H9 (cell line): ENCODE results near the gene TSPEAR. TPM values are rescaled to one million over a fixed set of nuclear protein-coding genes. Genes with fewer than 3 reads are reported as not detected.

ENCODE experiments used
- DNase-seq: peaks from one replicate; pipeline ENCODE4 v3.0.0-alpha.2; 2017
- H2AFZ ChIP-seq: one replicate; pipeline ENCODE4 v1.6.1; 2013; ENCODE audit warnings: mild to moderate bottlenecking, low read length, control low read depth, moderate library complexity
- H2AK5ac ChIP-seq: 2 replicates; pipeline ENCODE4 v1.6.1; 2013; ENCODE audit warnings: low read length, control low read depth, mixed read lengths; ENCODE audit not compliant: insufficient read length
- H2BK120ac ChIP-seq: one replicate; pipeline ENCODE4 v1.6.1; 2013; ENCODE audit warnings: low read depth, mild to moderate bottlenecking, low read length, control low read depth, inconsistent platforms; ENCODE audit not compliant: poor library complexity, severe bottlenecking
- H2BK12ac ChIP-seq: 2 replicates; pipeline ENCODE4 v1.6.1; 2013; ENCODE audit warnings: low read length, control low read depth, mixed read lengths, low read depth; ENCODE audit not compliant: insufficient read length
- H2BK15ac ChIP-seq: 2 replicates; pipeline ENCODE4 v1.6.1; 2013; ENCODE audit warnings: low read depth, low read length, control low read depth
- H2BK20ac ChIP-seq: one replicate; pipeline ENCODE4 v1.6.1; 2013; ENCODE audit warnings: low read depth, mild to moderate bottlenecking, low read length, control low read depth, inconsistent platforms; ENCODE audit not compliant: poor library complexity, severe bottlenecking
- H2BK5ac ChIP-seq: 2 replicates; pipeline ENCODE4 v1.6.1; 2013; ENCODE audit warnings: low read length, control low read depth, mixed read lengths; ENCODE audit not compliant: insufficient read length
- H3K14ac ChIP-seq: 2 replicates; pipeline ENCODE4 v1.6.1; 2013; ENCODE audit warnings: low read length, control low read depth; ENCODE audit not compliant: insufficient read depth
- H3K18ac ChIP-seq: 2 replicates; pipeline ENCODE4 v1.6.1; 2013; ENCODE audit warnings: low read depth, mild to moderate bottlenecking, mixed read lengths, low read length, control low read depth; ENCODE audit not compliant: insufficient read length
- H3K23ac ChIP-seq: 2 replicates; pipeline ENCODE4 v1.6.1; 2013; ENCODE audit warnings: low read length, control low read depth, mixed read lengths, low read depth; ENCODE audit not compliant: insufficient read length
- H3K23me2 ChIP-seq: 2 replicates; pipeline ENCODE4 v1.6.1; 2013; ENCODE audit warnings: low read depth, mild to moderate bottlenecking, mixed read lengths, low read length, control low read depth; ENCODE audit not compliant: insufficient read length, poor library complexity, severe bottlenecking
- H3K27ac ChIP-seq: 2 replicates; pipeline ENCODE4 v1.5.1; 2013; ENCODE audit warnings: low read length, control low read depth, mixed read lengths, low read depth; ENCODE audit not compliant: insufficient read length
- H3K27me3 ChIP-seq: 2 replicates; pipeline ENCODE4 v1.6.1; 2013; ENCODE audit warnings: low read length, control low read depth, inconsistent platforms; ENCODE audit not compliant: insufficient read depth
- H3K4ac ChIP-seq: 2 replicates; pipeline ENCODE4 v1.6.1; 2013; ENCODE audit warnings: low read depth, mild to moderate bottlenecking, control low read depth, inconsistent platforms, low read length, moderate library complexity
- H3K4me1 ChIP-seq: 2 replicates; pipeline ENCODE4 v1.6.1; 2013; ENCODE audit warnings: low read length, control low read depth, inconsistent platforms; ENCODE audit not compliant: insufficient read depth
- H3K4me2 ChIP-seq: 2 replicates; pipeline ENCODE4 v1.6.1; 2013; ENCODE audit warnings: low read length, control low read depth, mixed read lengths; ENCODE audit not compliant: insufficient read length, insufficient read depth
- H3K56ac ChIP-seq: 2 replicates; pipeline ENCODE4 v1.6.1; 2013; ENCODE audit warnings: low read depth, mild to moderate bottlenecking, mixed read lengths, low read length, control low read depth; ENCODE audit not compliant: insufficient read length
- H3K79me1 ChIP-seq: 2 replicates; pipeline ENCODE4 v1.6.1; 2013; ENCODE audit warnings: low read depth, mild to moderate bottlenecking, moderate library complexity, low read length, control low read depth, inconsistent platforms; ENCODE audit not compliant: insufficient read depth, poor library complexity, severe bottlenecking
- H3K79me2 ChIP-seq: 2 replicates; pipeline ENCODE4 v1.6.1; 2013; ENCODE audit warnings: low read length, control low read depth, inconsistent platforms; ENCODE audit not compliant: insufficient read depth
- H3K9ac ChIP-seq: 2 replicates; pipeline ENCODE4 v1.6.1; 2013; ENCODE audit warnings: low read length, control low read depth, mixed read lengths; ENCODE audit not compliant: insufficient read length; ENCODE audit errors: extremely low read depth
- H3K9me3 ChIP-seq: one replicate; pipeline ENCODE4 v1.6.1; 2013; ENCODE audit warnings: low read depth, low read length, inconsistent platforms; ENCODE audit not compliant: control insufficient read depth
- H3T11ph ChIP-seq: one replicate; pipeline ENCODE4 v1.6.1; 2013; ENCODE audit warnings: mild to moderate bottlenecking, low read length, control low read depth, inconsistent platforms
- H4K20me1 ChIP-seq: one replicate; pipeline ENCODE4 v1.6.1; 2013; ENCODE audit not compliant: control insufficient read depth, insufficient read length, insufficient read depth
- H4K5ac ChIP-seq: 2 replicates; pipeline ENCODE4 v1.6.1; 2013; ENCODE audit warnings: low read depth, mild to moderate bottlenecking, mixed read lengths, low read length, control low read depth; ENCODE audit not compliant: insufficient read length
- H4K8ac ChIP-seq: replicated peaks from 2 replicates; pipeline ENCODE4 v1.6.1; 2013; ENCODE audit warnings: low read length, control low read depth, mixed read lengths, low read depth; ENCODE audit not compliant: insufficient read length
- H4K91ac ChIP-seq: 2 replicates; pipeline ENCODE4 v1.6.1; 2013; ENCODE audit warnings: low read depth, mild to moderate bottlenecking, moderate library complexity, mixed read lengths, low read length, control low read depth; ENCODE audit not compliant: insufficient read length
- H3K27ac Mint-ChIP-seq, 3 experiments: 2 replicates in 2 of 3; 3 replicates in 1 of 3; pipeline ENCODE4 v1.8.0; 2020 to 2021; ENCODE audit warnings: mixed read lengths in 3 of 3, mild to moderate bottlenecking in 1 of 3, moderate library complexity in 1 of 3
- H3K27me3 Mint-ChIP-seq: 2 replicates; pipeline ENCODE4 v1.8.0; 2021; ENCODE audit warnings: low read depth, mild to moderate bottlenecking, moderate library complexity, mixed read lengths
- H3K36me3 Mint-ChIP-seq, 3 experiments: 2 replicates in 2 of 3; 3 replicates in 1 of 3; pipeline ENCODE4 v1.8.0; 2020 to 2021; ENCODE audit warnings: low read depth in 3 of 3, mixed read lengths in 3 of 3; ENCODE audit not compliant: insufficient read depth in 1 of 3
- H3K4me1 Mint-ChIP-seq, 2 experiments: 2 replicates each; pipeline ENCODE4 v1.8.0; 2020; ENCODE audit warnings: mixed read lengths in 2 of 2
- H3K4me3 Mint-ChIP-seq, 2 experiments: 2 replicates in 1 of 2; 3 replicates in 1 of 2; pipeline ENCODE4 v1.8.0; 2020 to 2021; ENCODE audit warnings: mild to moderate bottlenecking in 2 of 2, mixed read lengths in 2 of 2, moderate library complexity in 1 of 2
- H3K9me3 Mint-ChIP-seq, 2 experiments: 2 replicates in 1 of 2; 3 replicates in 1 of 2; pipeline ENCODE4 v1.8.0; 2020; ENCODE audit warnings: mild to moderate bottlenecking in 2 of 2, mixed read lengths in 2 of 2, moderate library complexity in 1 of 2
- WGBS: extraction: QIAGEN DNeasy Blood & Tissue Kit; methylation state at CpG from one replicate; pipeline ENCODE4 v1.1.7; 2013; ENCODE audit warnings: missing lambda C conversion rate, low lambda C conversion rate, mixed read lengths; ENCODE audit not compliant: insufficient read length; ENCODE audit errors: extremely low coverage; 5-methylcytosine and 5-hydroxymethylcytosine counted together
- total RNA-seq: library from RNA; stranded (reverse); gene quantifications from 2 replicates; pipeline ENCODE4 v1.2.1, GENCODE V29; 2021
- TF ChIP-seq, protein P1 (sequence below): fragments of 200-600 bp; sonication (generic); conservative IDR thresholded peaks from 3 replicates; pipeline ENCODE4 v1.8.0; 2021; ENCODE audit warnings: antibody characterized with exemption, mild to moderate bottlenecking

TSPEAR gene
- total RNA-seq, 1 experiment from 2014 or later = 1.3 TPM

GRCh38 chr21:44606495-44606894 is 104.9 kb downstream of the TSPEAR start:
- Histone ChIP-seq H3K4me2 (no peak overlapping the region), H2BK5ac (no peak overlapping the region), H3K4me1 (no peaks in the 10 kb centered on the region), H2AK5ac (no peak overlapping the region), H3K56ac (no peak overlapping the region), H3K79me2 (no peaks in the 10 kb centered on the region), H3K18ac (no peak overlapping the region), H3K27ac (no peak overlapping the region), H3K23me2 (no peaks in the 10 kb centered on the region), H3K23ac (no peak overlapping the region), H3K9me3 (peaks cover 5% of the 10 kb centered on the region), H3T11ph (no peak overlapping the region), H4K91ac (no peak overlapping the region), H2BK12ac (no peak overlapping the region), H3K9ac (no peak overlapping the region), H2BK120ac (no peak overlapping the region), H2BK20ac (no peak overlapping the region), H4K20me1 (no peaks in the 10 kb centered on the region), H3K79me1 (no peaks in the 10 kb centered on the region), H4K8ac (no peak overlapping the region), H3K27me3 (no peaks in the 10 kb centered on the region), H2BK15ac (no peak overlapping the region), H2AFZ (no peak overlapping the region), H3K4ac (no peak overlapping the region), H4K5ac (no peak overlapping the region), H3K14ac (no peak overlapping the region)
- Mint-ChIP-seq H3K27ac (no peak overlapping the region), H3K4me3 (no peak overlapping the region), H3K36me3 (peaks cover 8 to 25% (median 21%) of the 10 kb centered on the region in 3 experiments), H3K9me3 (peaks cover 26 to 27% of the 10 kb centered on the region in 2 experiments), H3K4me1 (peaks cover 3% of the 10 kb centered on the region in 2 experiments), H3K27me3 (peaks cover 18% of the 10 kb centered on the region)
- WGBS = no CpG with 5 or more reads among the region's 4 CpGs
- no peak for DNase-seq
- TF ChIP-seq, protein P1, sequence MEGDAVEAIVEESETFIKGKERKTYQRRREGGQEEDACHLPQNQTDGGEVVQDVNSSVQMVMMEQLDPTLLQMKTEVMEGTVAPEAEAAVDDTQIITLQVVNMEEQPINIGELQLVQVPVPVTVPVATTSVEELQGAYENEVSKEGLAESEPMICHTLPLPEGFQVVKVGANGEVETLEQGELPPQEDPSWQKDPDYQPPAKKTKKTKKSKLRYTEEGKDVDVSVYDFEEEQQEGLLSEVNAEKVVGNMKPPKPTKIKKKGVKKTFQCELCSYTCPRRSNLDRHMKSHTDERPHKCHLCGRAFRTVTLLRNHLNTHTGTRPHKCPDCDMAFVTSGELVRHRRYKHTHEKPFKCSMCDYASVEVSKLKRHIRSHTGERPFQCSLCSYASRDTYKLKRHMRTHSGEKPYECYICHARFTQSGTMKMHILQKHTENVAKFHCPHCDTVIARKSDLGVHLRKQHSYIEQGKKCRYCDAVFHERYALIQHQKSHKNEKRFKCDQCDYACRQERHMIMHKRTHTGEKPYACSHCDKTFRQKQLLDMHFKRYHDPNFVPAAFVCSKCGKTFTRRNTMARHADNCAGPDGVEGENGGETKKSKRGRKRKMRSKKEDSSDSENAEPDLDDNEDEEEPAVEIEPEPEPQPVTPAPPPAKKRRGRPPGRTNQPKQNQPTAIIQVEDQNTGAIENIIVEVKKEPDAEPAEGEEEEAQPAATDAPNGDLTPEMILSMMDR = no peak
